K562 (cell line): Measurements from ENCODE around the gene SLC25A21. TPM values are rescaled to one million over a fixed set of nuclear protein-coding genes. Genes with fewer than 3 reads are reported as not detected.

Experiments used
- ATAC-seq: fragments of 200-7000 bp; cut with Tn5 transposase; 3 replicates; pipeline ENCODE4 v1.9.1; 2020; ENCODE audit warnings: moderate library complexity
- BruUV-seq: library from RNA; stranded (reverse); fragments of 400-500 nt; replicated peaks from 2 replicates; lab custom pipeline; 2021; lab: Mats Ljungman, UMichigan
- CTCF ChIA-PET: fragments of 300-600 bp; formaldehyde crosslinking; extraction: SDS; loops from one replicate; lab custom pipeline; 2021; ENCODE audit warnings: low intra/inter-chr PET ratio; lab: Yijun Ruan, JAX
- POLR2A ChIA-PET: fragments of 300-600, 350-650 bp; sonication (Branson Sonifier 250); formaldehyde crosslinking; extraction: SDS; loops from one replicate; lab custom pipeline; 2021; ENCODE audit warnings: antibody characterized with exemption, inconsistent platforms; lab: Yijun Ruan, JAX
- DNase-seq, 4 experiments: peaks; one replicate each; pipeline versions ENCODE4 v3.0.0 to v3.0.0-alpha.2; 2011 to 2018; ENCODE audit warnings: low spot score in 3 of 4, mixed read lengths in 3 of 4; ENCODE audit errors: extremely low read depth in 1 of 4
- FAIRE-seq: peaks from 2 replicates; lab custom pipeline; 2011; peaks lifted over from hg19 to GRCh38; lab: Jason Lieb, UNC
- H2AFZ ChIP-seq: 2 replicates; pipeline ENCODE4 v1.6.0; 2011; ENCODE audit warnings: low read depth, low read length, control low read depth, inconsistent platforms
- H3K27ac ChIP-seq: fragments of 200-600 bp; 3 replicates; pipeline ENCODE4 v1.8.0; 2011; ENCODE audit warnings: low read depth, mild to moderate bottlenecking, control low read depth, inconsistent platforms, low read length, moderate library complexity, mixed read lengths; ENCODE audit errors: extremely low read depth
- H3K27me3 ChIP-seq, 2 experiments: fragments of 300-600 bp in 1 of 2; 2 replicates in 1 of 2; 3 replicates in 1 of 2; pipeline versions ENCODE4 v1.6.0 to v1.8.0; 2011; ENCODE audit warnings: inconsistent platforms in 2 of 2, low read length in 2 of 2, mild to moderate bottlenecking in 1 of 2, mixed read lengths in 1 of 2, moderate library complexity in 1 of 2; ENCODE audit not compliant: control insufficient read depth in 2 of 2, insufficient read depth in 2 of 2
- H3K36me3 ChIP-seq: fragments of 300-600 bp; 3 replicates; pipeline ENCODE4 v1.8.0; 2011; ENCODE audit warnings: mild to moderate bottlenecking, low read length, inconsistent platforms; ENCODE audit not compliant: control insufficient read depth, insufficient read depth
- H3K4me1 ChIP-seq, 2 experiments: fragments of 200-600 bp in 1 of 2; replicated peaks in 1 of 2; 2 replicates in 1 of 2; 3 replicates in 1 of 2; pipeline versions ENCODE4 v1.5.1 to v1.8.0; 2011; ENCODE audit warnings: inconsistent platforms in 2 of 2, low read length in 2 of 2, mild to moderate bottlenecking in 1 of 2, mixed read lengths in 1 of 2, moderate library complexity in 1 of 2; ENCODE audit not compliant: control insufficient read depth in 2 of 2, insufficient read depth in 2 of 2
- H3K4me2 ChIP-seq: 2 replicates; pipeline ENCODE4 v1.6.1; 2011; ENCODE audit warnings: low read length, control low read depth, inconsistent platforms, mixed read lengths; ENCODE audit not compliant: insufficient read depth
- H3K4me3 ChIP-seq: fragments of 200-600 bp; sonication (generic), shearing (Covaris generic); 2 replicates; pipeline ENCODE4 v1.5.1; 2016; ENCODE audit warnings: control low read depth, inconsistent platforms
- H3K79me2 ChIP-seq: fragments of 200-600 bp; 3 replicates; pipeline ENCODE4 v1.8.0; 2011; ENCODE audit warnings: low read length, inconsistent platforms; ENCODE audit not compliant: control insufficient read depth, insufficient read depth
- H3K9ac ChIP-seq, 2 experiments: 2 replicates each; pipeline versions ENCODE4 v1.6.0 to v1.6.1; 2011; ENCODE audit warnings: low read depth in 2 of 2, low read length in 2 of 2, control low read depth in 1 of 2, inconsistent platforms in 1 of 2, mild to moderate bottlenecking in 1 of 2, mixed read lengths in 1 of 2; ENCODE audit not compliant: insufficient read depth in 1 of 2
- H3K9me1 ChIP-seq: one replicate; pipeline ENCODE4 v1.6.0; 2011; ENCODE audit warnings: inconsistent platforms, mild to moderate bottlenecking, low read length, moderate library complexity; ENCODE audit not compliant: control insufficient read depth, insufficient read depth
- H3K9me3 ChIP-seq: replicated peaks from 2 replicates; pipeline ENCODE4 v1.5.1; 2011; ENCODE audit warnings: low read depth, low read length, inconsistent platforms; ENCODE audit not compliant: control insufficient read depth, insufficient read depth
- H4K20me1 ChIP-seq: replicated peaks from 2 replicates; pipeline ENCODE4 v1.6.1; 2011; ENCODE audit warnings: low read length, inconsistent platforms, mixed read lengths; ENCODE audit not compliant: control insufficient read depth, insufficient read depth
- MAZ ChIP-seq, 2 experiments: fragments of 450-650 bp in 1 of 2; sonication (generic) in 1 of 2; formaldehyde crosslinking; IDR thresholded peaks in 1 of 2; conservative IDR thresholded peaks in 1 of 2; 2 replicates each; pipeline versions ENCODE4 v1.4.0 to v1.5.0; 2020; ENCODE audit warnings: mild to moderate bottlenecking in 1 of 2, missing genetic modification reagents in 1 of 2
- PKNOX1 ChIP-seq: fragments of 450-650 bp; IDR thresholded peaks from 2 replicates; pipeline ENCODE4 v1.6.1; 2016
- REST ChIP-seq, 2 experiments: fragments of 450-650 bp; formaldehyde crosslinking in 1 of 2; IDR thresholded peaks; 2 replicates each; pipeline versions ENCODE4 v1.4.0 to v1.6.1; 2014 to 2020; ENCODE audit warnings: mild to moderate bottlenecking in 2 of 2, borderline replicate concordance in 1 of 2, low read depth in 1 of 2
- WGBS: fragments of 100-300 bp; shearing (Covaris generic); methylation state at CpG from one replicate; pipeline ENCODE4 v1.1.6; 2016; ENCODE audit warnings: low coverage, mixed read lengths; ENCODE audit not compliant: insufficient coverage; ENCODE audit errors: missing lambda C conversion rate; 5-methylcytosine and 5-hydroxymethylcytosine counted together
- in situ Hi-C: fragments of 300-500 bp; cut with MboI; formaldehyde crosslinking; loops from 4 replicates; pipeline ENCODE4 v1.15.0; 2018; ENCODE audit warnings: inconsistent platforms, mixed read lengths
- intact Hi-C: fragments of 100-400 bp; cut with micrococcal nuclease; formaldehyde crosslinking; loops from 2 replicates; pipeline ENCODE4 v1.14.2; 2022
- polyA plus RNA-seq, 8 experiments: library from polyadenylated mRNA; depleted of rRNA in 4 of 8; stranded (reverse) in 5 of 8; unstranded in 3 of 8; fragments of >200 nt; fragmentation: Nextera tagmentation in 2 of 8; fragmentation: Illumina TruSeq in 1 of 8; extraction: Ambion mirVana in 2 of 8; extraction: Trizol in 1 of 8; gene quantifications; 2 replicates each; pipeline versions ENCODE4 v1.2.1 to v1.2.3, GENCODE V29; 2011 to 2014; ENCODE audit warnings: inconsistent platforms in 1 of 8, missing spikeins in 1 of 8
- total RNA-seq, 7 experiments: library from RNA; depleted of rRNA in 6 of 7; stranded (reverse); fragments of >200 nt in 6 of 7; fragmentation: Illumina TruSeq in 2 of 7; extraction: Trizol in 2 of 7; gene quantifications; 2 replicates each; pipeline versions ENCODE4 v1.2.1 to v1.2.3, GENCODE V29; 2011 to 2021; ENCODE audit warnings: low replicate concordance in 1 of 7

SLC25A21 gene
- total and polyA plus RNA-seq, 9 of the 15 experiments (the other 6 are each of a cell fraction or from before 2014, with no cell fraction given), result 15.2 to 46.7 (median 28.7) TPM

GRCh38 chr14:37142835-37143401 lies 29.5 kb downstream of the SLC25A21 start:
- WGBS, result 73% methylated on average over 3 of the region's 3 CpGs
- no peak overlapping the region for H3K4me3 ChIP-seq
- TF ChIP-seq REST (IDR thresholded peaks at IDR 0.05; ENCODE audit: borderline replicate concordance) (0 out of 2 replicates have a peak, but pooled peaks have one; percentile 12), REST (CRISPR knock-in tag; IDR thresholded peaks at IDR 0.05; ENCODE audit: low read depth) (no peak), PKNOX1 (0 out of 2 replicates have a peak, but pooled peaks have one; percentile 13), MAZ (CRISPR knock-in tag; conservative IDR thresholded peaks at IDR 0.05 in 1 of 2, IDR thresholded peaks at IDR 0.05 in 1 of 2) (no peak)
- H2AFZ ChIP-seq, result no peak overlapping the region
- H3K9ac ChIP-seq, result no peak overlapping the region
- no peak overlapping the region for H3K4me2 ChIP-seq
- peak; percentile 15 for FAIRE-seq
- no peak overlapping the region for H3K27ac ChIP-seq
- H3K4me1 ChIP-seq, result peaks cover 0 to 5% of the 10 kb centered on the region in 2 experiments; a peak in 3 of 5 replicates
- BruUV-seq, result no TSS peak
- ChIA-PET CTCF (no interaction called here), POLR2A (interaction anchor here (0.7 to 1.2 kb wide), 3 partner anchors 8 to 58 kb away, joined by 3 to 5 read pairs (median 4); no protein-coding TSS in a partner anchor)
- no peak for DNase-seq
- peaks cover 30% of the 10 kb centered on the region for H3K79me2 ChIP-seq
- no peaks in the 10 kb centered on the region for H3K9me1 ChIP-seq
- peak; percentile 52 for ATAC-seq
- no peaks in the 10 kb centered on the region for H3K36me3 ChIP-seq
- intact Hi-C loops (loop anchor here (10.0 kb wide), 2 partner anchors 118 to 198 kb away; no protein-coding TSS in a partner anchor), in situ Hi-C loops (loop anchor here (25.0 kb wide), 1 partner anchor 506 kb away; no protein-coding TSS in a partner anchor)
- H3K9me3 ChIP-seq, result no peaks in the 10 kb centered on the region
- no peaks in the 10 kb centered on the region; the same call in 1 of the 2 replicates for H4K20me1 ChIP-seq
- H3K27me3 ChIP-seq, result no peaks in the 10 kb centered on the region
